HTR-8/SVneo (cell line): ENCODE measurements around the gene IDH3G.
A peak's percentile ranks its signal among the peaks of the same experiment; 100 is the strongest.
"Not testable (repeated sequence)": the region's sequence is repeated elsewhere in the genome, so short reads cannot be mapped to it uniquely, and the experiment has no call there.

Source experiments
- DNase-seq: peaks from one replicate; pipeline ENCODE4 v3.0.0; 2011; ENCODE audit warnings: low spot score, mixed read lengths; ENCODE audit not compliant: insufficient read length
- FAIRE-seq: peaks from 2 replicates; lab custom pipeline; 2011; peaks lifted over from hg19 to GRCh38; lab: Jason Lieb, UNC

Gene IDH3G

GRCh38 chrX:153794018-153794896, at the start of gene IDH3G, which contains the start of gene SSR4:
IDH3G (minus strand) TSS chrX:153794375; CDS start chrX:153794326, 49 bp downstream.
SSR4 (plus strand) TSS chrX:153794668; CDS start chrX:153794688, 20 bp downstream.
- DNase-seq: peak; percentile 91
- peak; percentile 91 for FAIRE-seq

DNA sequence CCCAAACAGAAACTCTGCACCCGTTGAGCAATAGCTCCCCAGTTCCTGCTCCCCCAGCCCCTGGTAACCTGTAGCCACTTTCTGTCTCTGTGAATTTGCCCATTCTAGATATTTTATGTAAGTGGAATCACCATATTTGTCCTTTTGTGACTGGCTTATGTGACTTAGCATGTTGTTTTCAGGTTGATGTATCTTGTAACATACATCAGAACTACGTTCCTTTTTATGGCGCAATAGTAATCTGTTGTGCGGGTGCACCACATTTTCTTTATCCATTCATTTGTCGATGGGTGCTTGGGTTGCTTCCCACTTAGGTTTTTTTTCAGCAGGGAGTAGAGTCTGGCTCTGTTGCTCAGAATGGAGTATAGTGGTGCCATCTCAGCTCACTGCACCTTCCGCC, 42.7 kb upstream of the IDH3G start:
- DNase-seq (no peak), FAIRE-seq (no peak)

DNA sequence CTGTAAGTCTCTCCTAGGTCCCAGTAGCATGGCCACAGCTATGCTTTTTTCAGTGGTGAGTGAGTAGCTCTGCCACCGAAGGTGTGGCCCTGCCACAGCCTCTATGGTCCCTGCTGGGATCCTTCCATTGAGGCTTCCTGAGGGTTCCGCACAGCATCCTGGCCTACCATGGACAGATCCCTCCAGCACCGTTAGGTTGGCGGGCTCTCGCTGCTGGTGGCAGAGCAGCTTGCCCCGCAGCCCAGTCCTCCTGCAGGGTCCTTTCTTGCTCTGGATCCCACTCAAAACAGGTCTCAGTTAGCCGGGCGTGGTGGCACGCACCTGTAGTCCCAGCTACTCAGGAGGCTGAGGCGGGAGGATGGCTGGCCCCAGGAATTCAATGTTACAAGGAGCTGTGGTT, 38.6 kb upstream of the IDH3G start:
- DNase-seq (no peak), FAIRE-seq (no peak)

- no peak for DNase-seq
- FAIRE-seq: no peak
Observed at GRCh38 chrX:153831429-153832150, 37.4 kb upstream of the IDH3G start.

- FAIRE-seq (no peak), DNase-seq (no peak)
Observed at GRCh38 chrX:153830640-153831428, 36.7 kb upstream of the IDH3G start.

DNA sequence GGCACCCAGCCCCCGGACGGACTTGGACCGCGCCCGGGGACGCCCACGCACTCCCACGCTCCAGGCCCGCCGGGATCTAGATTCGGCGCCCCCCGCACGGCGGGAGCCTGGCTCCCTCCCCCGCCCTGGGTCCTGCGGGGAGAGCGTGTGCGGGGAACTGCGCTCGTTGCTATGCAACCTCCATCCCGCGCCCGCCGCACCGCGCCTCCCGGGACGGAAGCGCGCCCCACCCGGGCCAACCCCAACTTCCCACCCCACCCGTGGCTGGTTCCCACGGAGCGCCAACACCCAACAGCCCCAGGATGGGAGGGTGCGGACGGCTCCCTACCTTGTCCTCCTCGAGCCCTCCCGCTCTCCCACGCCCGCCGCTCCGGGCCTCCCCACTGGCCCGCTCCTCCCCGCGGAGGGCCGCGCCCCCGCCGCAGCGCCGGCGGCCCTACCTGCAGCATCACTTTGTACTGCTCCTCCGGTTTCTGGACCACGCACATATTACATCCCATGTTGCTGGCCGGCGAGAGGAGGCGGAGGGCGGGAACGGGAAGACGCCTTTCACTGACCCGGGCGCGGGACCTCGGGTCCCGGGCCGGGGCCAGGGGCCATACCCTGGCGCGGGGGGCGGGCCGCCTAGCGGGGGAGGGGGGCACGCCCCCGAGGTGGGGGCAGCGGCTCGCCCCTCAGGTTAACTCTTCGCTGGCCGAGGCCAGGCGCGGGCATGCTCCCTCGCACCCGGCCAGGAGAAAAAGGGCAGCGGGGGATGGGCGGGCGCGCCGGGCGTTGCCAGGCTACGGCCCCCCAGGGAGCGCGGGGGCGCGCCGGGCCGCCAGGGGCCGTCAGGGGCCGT, 35.8 kb upstream of the IDH3G start, which contains the start of gene PDZD4:
TSS of gene PDZD4 (minus strand) at position 746 of the 841 bp plus-strand sequence. CDS start at position 500, 246 bp downstream.
- DNase-seq: no peak
- FAIRE-seq: no peak

DNA sequence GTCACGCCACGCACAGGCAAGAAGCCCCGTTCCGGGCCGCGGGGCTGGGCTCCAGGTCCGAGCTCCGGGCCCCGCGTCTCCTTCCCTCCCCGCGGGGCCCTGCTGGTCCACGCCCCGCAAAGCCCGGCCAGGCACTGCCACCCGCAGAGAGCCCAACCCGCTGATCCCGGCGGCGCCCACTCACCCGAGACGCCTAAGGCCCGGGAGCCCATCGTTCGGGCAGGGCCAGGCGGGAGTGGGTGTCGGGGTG, 35.3 kb upstream of the IDH3G start:
- DNase-seq (no peak), FAIRE-seq (no peak)

DNA sequence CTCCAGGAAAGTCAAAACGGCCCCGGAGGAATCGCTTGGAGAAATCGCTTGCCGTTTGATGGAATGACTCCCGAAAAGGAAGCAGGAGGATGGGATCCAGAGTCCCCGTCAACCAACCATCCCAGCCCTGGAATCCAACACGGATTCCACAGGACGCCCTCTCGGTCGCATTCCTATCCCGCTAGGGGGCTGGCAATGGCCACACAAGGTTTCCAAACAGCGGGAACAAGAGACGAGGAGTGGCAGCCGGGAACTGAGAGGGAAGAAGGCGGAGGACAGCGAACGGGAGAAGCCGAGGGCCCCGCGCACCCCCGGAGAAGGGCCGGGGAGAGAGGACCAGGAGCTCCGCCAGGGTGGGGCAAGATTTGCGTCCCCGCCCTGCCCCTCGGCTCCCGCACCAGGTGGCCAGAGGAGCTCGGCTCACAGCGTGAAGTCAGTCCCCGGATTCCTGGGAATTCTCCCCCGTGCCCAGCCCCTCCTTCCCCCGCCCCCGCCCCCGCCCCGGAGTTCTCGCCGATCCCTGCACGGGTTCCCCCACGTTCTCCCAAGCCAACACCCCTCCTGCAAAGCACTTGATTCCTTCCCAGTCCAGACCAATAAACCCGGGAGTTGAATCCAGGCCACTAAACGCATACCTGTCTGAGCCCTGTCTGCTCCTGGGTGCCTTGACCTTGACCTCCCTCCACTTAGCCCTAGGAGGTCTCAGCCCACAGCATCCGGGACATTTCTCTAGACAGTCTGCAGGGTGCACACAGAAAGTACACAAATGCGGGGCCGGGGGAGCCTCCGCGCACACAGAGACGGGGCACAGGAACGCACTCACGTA, 34.8 kb upstream of the IDH3G start:
- no peak for DNase-seq
- FAIRE-seq: no peak

GRCh38 chrX:153828308-153828707, 34.1 kb upstream of the IDH3G start:
- FAIRE-seq: no peak

DNA sequence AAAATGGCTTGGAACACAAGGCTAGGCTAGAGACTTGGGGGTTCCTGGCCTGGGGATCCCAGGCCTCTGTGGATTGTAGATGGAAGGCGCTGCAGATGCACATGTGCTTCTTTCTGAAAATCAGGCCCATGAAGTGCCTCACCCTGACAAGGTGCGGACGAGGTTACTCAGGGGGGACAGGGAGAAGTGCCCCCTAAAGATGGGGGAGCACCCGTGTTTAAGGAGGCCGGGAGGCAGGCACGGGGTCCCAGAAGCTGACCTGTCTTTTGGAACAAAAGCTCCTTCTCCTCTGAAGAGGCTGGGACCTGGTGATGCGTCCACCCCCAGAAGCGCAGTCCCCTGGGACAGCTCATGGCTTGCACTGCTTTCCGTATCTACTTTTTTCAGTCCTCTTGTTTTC, 33.7 kb upstream of the IDH3G start:
- DNase-seq: no peak
- no peak for FAIRE-seq

More at GRCh38 chrX:153828308-153828707, 34.1 kb upstream of the IDH3G start:
- no peak for DNase-seq

DNA sequence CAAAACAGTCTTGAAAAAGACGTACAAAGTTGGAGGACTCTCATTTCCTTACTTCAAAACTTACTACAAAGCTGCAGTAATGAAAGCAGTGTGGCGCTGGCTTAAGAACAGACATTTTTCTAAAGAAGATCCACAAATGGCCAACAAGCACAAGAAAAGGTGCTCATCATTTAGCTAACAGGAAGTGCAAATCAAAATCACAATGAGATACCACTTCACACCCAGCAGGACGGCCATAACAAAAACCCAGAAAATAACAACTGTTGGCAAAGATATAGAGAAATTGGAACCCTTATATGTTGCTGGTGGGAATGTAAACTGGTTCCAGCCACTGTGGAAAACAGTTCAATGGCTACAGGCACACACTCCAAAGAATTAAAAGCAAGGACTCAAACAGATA, 32.8 kb upstream of the IDH3G start:
- DNase-seq (no peak), FAIRE-seq (no peak)

- FAIRE-seq: no peak
- DNase-seq: no peak
Observed at GRCh38 chrX:153825042-153825441, 30.9 kb upstream of the IDH3G start.

- DNase-seq (no peak), FAIRE-seq (no peak)
Observed at GRCh38 chrX:153824348-153824747, 30.2 kb upstream of the IDH3G start.

GRCh38 chrX:153821066-153821465, 26.9 kb upstream of the IDH3G start:
- FAIRE-seq (no peak), DNase-seq (no peak)

GRCh38 chrX:153820601-153821000, 26.4 kb upstream of the IDH3G start:
- DNase-seq: no peak
- FAIRE-seq: no peak

- FAIRE-seq (no peak), DNase-seq (no peak)
Observed at GRCh38 chrX:153819384-153820040, 25.3 kb upstream of the IDH3G start.

GRCh38 chrX:153818571-153819383, 24.6 kb upstream of the IDH3G start:
- peak; percentile 47 for DNase-seq
- no peak for FAIRE-seq

- FAIRE-seq, DNase-seq: not testable (repeated sequence)
Observed at GRCh38 chrX:153818064-153818463, 23.9 kb upstream of the IDH3G start.
